COLO829 (cell line): ENCODE data around the gene MPP2.
A peak's percentile ranks its signal among the peaks of the same experiment; 100 is the strongest.
"Not testable (repeated sequence)": the region's sequence is repeated elsewhere in the genome, so short reads cannot be mapped to it uniquely, and the experiment has no call there.

Source experiments
- DNase-seq: peaks from one replicate; pipeline ENCODE4 v3.0.0; 2012; ENCODE audit warnings: low spot score

The MPP2 gene

GRCh38 chr17:43931062-43931571 lies 23.8 kb upstream of the MPP2 start:
- DNase-seq = no peak

- DNase-seq = no peak
These were observed 21.3 kb upstream of the MPP2 start for GRCh38 chr17:43928609-43929008.

- DNase-seq = not testable (repeated sequence)
These were observed 20.6 kb upstream of the MPP2 start for GRCh38 chr17:43927929-43928328.

DNA sequence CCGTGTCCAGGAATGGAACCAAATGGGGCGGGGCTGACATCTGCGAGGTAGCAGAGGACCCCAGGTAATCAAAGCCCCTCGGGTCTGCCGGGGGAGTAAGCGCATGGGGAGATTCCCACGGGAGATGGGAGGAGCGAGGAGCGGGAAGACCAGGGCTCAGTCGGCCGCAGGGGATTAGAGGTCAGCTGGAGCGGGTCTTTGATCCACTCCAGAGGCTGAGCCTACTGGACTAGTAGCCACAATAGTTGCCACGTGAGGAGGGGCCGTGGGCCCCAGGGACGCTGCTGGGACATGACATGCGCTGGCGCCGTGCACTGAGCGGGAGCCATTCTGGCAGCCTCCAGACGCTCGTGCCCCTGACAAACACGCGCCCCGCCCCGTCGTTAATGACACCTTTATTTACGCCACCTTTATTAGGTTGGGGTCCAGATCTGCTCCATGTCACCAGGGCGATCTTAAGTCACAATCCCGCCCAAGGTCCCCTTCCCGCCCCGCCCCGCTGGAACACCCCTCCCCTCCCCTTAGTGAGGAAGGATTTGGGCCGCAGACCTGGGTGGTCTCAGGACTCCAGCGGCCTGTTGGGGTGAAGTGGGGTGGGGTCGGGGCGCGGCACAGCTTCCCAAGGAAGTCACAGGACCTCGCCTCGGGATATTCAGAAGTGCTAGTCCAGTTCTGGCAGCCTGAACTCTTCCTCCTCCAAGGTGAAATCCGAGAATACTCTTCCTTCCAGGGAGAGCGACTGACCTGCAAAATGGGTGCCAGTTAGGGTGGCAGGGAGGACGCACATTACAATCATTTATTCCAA lies 19.9 kb upstream of the MPP2 start:
- DNase-seq = no peak

DNA sequence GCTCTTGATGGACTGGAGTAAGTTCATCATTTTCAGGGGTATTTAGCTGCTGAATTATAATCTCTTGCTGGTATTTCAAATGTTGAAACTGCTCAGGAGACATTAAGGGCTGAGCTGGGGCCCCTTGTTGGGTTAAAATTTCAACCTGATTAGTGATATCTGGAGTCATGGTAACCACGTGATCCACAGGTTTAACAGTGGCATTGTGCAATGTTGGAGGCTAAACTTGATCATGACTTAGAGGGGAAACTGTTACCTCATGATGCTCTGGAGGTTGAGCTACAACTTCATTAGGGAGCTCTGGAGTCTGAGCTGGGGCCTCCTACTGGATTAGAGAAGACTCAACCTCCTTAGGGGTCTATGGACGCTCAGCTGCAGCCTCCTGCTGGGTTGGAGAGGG lies 17.2 kb upstream of the MPP2 start:
- DNase-seq = no peak

DNA sequence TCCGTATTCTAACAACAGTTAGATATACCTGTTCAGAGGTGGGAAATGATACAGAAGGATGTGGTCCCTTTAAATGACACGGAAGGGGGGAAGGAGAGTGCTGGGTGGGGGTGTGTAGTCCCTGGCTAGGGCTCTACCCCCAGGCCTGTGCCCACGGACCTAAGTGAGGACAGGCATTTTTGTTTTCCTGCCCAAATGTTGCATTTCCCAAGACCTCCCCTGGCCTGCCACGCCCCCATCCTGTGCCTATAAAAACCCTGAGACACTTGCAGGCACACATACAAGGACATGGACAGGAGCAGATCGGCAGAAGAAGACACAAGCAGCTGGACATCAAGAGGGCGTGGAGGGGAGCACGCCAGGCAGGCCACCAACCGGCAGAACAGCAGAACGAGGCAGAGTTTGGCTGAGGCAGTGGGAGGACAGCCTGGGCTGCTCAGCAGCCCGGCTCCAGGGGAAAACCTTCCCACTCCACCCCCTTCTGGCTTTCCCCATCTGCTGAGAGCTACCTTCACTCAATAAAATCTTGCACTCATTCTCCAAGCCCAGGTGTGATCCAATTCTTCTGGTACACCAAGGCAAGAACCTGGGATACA lies 13.3 kb upstream of the MPP2 start:
- DNase-seq = no peak

GRCh38 chr17:43918026-43918389 lies 10.7 kb upstream of the MPP2 start:
- DNase-seq = no peak

DNA sequence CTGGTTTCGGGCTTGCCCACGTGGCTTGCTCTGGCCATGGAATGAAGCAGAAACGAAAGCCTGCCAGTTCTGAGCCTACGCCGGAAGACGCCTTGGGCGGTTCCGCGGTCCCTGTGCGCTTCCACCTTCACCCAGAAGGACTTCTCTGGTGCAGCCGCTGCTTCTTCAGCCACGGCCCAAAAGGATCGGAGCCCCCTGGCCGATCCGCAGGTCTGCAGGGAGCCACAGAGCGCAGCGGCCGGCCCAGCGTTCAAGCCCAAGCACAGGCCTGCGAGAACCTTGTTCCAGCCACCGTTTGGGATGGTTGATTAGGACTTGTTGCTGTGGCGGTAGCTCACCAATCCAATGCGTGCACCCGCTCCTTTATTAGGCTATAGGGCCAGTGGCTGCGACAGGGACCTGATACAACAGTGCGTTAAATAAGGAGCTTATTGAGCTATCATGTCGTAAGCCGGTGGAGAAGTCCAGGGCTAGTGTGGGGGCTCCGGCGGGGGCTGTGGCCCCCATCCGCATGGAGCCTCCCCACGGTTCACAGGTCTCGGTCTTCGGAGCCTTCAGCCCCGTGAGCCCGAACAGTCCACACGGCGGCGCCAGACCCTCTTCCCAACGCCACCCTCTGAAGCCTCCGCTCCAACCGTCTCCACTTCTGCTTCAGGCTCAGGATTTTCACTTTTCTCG lies 10.2 kb upstream of the MPP2 start:
- no peak for DNase-seq

- DNase-seq = no peak
These were observed 9.6 kb upstream of the MPP2 start for GRCh38 chr17:43917016-43917347.

DNA sequence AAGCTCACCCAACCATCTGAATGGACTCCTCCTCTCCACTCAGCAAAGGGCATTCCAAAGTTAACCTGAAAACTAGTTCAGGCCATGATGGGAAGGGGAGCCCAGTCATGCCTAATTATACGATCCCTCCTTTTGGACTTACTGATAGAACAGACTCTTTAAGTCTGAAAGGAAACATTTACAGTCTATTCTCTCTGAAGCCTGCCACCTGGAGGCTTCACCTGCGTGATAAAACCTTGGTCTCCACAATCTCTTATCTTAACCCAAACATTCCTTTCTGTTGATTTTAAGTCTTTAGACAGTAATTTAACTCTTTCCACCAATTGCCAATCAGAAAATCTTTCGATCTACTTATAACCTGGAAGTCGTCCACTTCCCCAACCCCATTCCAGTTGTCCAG lies 9.0 kb upstream of the MPP2 start:
- no peak for DNase-seq

DNA sequence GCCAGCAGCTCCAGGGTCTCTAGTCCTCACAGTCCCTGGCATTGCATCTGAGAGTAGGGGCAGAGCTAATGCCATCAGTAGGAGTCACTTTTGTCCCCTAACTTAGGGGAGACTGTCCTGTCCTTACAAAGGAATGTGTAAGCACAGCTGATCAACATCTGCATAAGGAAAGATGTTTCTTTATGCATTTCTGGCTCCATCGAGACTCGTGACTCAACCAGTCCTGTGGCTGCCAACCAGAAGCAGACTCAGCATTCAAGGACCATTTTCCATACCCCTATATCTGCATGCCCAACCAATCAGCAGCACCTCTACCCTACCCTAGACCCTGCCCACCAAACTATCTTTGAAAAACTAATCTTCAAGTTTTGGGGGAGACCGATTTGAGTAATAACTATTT lies 8.2 kb upstream of the MPP2 start:
- no peak for DNase-seq

GRCh38 chr17:43914451-43914850 lies 7.1 kb upstream of the MPP2 start:
- DNase-seq = no peak

DNA sequence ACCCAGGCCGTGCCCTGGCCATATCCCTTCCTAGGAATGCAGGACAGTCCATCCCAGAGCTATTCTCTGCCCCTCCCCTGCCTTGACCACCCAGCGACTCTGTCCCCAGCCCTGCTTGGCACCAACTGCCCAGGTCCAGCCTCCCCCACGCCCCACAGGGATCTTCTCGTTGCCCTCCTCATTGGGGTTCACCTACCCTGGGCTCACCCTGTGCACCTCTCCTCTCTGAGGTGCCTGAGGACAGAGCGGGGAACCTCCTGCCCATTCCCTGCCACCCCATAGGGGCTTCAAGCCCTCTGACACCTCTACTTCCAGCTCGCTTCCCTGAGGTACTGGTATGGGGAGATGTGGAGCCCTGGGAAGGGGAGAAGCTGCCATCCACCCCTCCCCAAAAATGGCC lies 6.2 kb upstream of the MPP2 start:
- DNase-seq = no peak

GRCh38 chr17:43912635-43913304 lies 5.4 kb upstream of the MPP2 start:
- DNase-seq = no peak

DNA sequence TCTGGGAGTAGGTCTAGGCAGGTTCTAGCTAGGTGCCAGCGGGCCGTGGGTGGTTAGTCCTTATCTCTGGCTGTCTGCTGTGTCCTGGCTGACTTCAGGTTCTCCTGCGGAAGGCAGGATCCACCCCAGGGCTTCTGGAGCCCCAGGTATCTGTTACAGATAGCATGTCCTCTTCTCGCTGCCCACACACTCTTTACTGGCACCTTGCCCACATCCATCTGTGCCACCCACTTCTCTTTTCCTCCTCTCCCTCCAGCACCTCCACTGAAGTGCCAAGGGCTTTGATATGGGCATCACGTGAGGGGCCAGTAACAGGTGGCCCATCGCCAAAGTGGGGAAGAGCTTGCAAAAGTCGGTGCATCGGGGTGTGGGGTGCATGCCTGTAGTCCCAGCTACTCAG lies 4.6 kb upstream of the MPP2 start:
- DNase-seq = no peak

- DNase-seq = no peak
These were observed 2.3 kb upstream of the MPP2 start for GRCh38 chr17:43909537-43910231.

- DNase-seq = peak; percentile 69
These were observed 824 bp upstream of the MPP2 start for GRCh38 chr17:43907998-43908721.

DNA sequence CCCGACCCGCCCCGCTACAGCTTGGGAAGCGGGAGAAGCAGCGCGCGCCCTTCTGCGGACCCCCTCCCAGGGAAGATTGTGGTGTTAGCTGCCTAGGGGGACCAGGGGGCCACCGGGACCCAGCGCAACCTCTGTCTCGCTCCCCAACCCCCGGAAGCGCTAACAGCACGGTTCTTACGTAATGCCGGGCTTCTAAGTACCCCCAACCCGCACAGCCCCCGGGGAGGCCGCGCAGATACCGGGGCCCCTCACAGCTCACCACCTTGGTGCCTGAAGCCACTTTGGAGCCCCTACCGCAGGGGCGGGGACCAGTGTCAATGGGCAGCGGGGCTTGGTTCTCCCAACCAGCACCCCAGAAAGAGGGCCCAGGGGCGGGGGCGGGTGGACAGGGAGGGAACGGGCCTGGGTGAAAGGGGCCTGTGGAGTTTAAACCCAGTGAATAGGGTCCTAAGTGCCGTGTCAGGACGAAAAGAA lies 348 bp downstream of the MPP2 start:
- DNase-seq = no peak

GRCh38 chr17:43905985-43906852 lies 1.1 kb downstream of the MPP2 start:
- no peak for DNase-seq

GRCh38 chr17:43905400-43905984 lies 1.8 kb downstream of the MPP2 start:
- no peak for DNase-seq
